Forelimb muscle (tissue), 1 donor: ENCODE measurements around the gene SUPT20H. TPM values are rescaled to one million over a fixed set of nuclear protein-coding genes. Genes with fewer than 3 reads are reported as not detected.
"Not testable (repeated sequence)": the region's sequence is repeated elsewhere in the genome, so short reads cannot be mapped to it uniquely, and the experiment has no call there.

ENCODE experiments used
- DNase-seq: peaks from one replicate; pipeline ENCODE4 v3.0.0-alpha.2; 2013; ENCODE audit warnings: low read depth
- polyA plus RNA-seq: library from polyadenylated mRNA; unstranded; fragments of 120-200 nt; gene quantifications from one replicate; pipeline ENCODE4 v1.2.1, GENCODE V29; 2013; ENCODE audit not compliant: insufficient read length

The SUPT20H gene
- polyA plus RNA-seq, 1 donor, result 58.2 TPM

GRCh38 chr13:37069597-37070103 is 10.2 kb upstream of the SUPT20H start:
- DNase-seq, result no peak

- no peak for DNase-seq
Measured at GRCh38 chr13:37068962-37069361, 9.5 kb upstream of the SUPT20H start.

- DNase-seq, result no peak
Measured at GRCh38 chr13:37067874-37068273, 8.4 kb upstream of the SUPT20H start.

- no peak for DNase-seq
Measured at GRCh38 chr13:37065890-37066526, 6.5 kb upstream of the SUPT20H start.

- DNase-seq, result no peak
Measured at GRCh38 chr13:37059848-37060192, 332 bp upstream of the SUPT20H start.

- not testable (repeated sequence) for DNase-seq
Measured at GRCh38 chr13:37056228-37056627, 3.3 kb downstream of the SUPT20H start.

GRCh38 chr13:37053111-37053510 is 6.4 kb downstream of the SUPT20H start:
- DNase-seq, result not testable (repeated sequence)

GRCh38 chr13:37049810-37050209 is 9.7 kb downstream of the SUPT20H start:
- DNase-seq, result no peak

GRCh38 chr13:37047846-37048245 is 11.6 kb downstream of the SUPT20H start:
- DNase-seq, result no peak

GRCh38 chr13:37047032-37047431 is 12.5 kb downstream of the SUPT20H start:
- no peak for DNase-seq

- no peak for DNase-seq
Measured at GRCh38 chr13:37046062-37046461, 13.4 kb downstream of the SUPT20H start.

GRCh38 chr13:37040789-37041188 is 18.7 kb downstream of the SUPT20H start:
- no peak for DNase-seq

- DNase-seq, result no peak
Measured at GRCh38 chr13:37039896-37040295, 19.6 kb downstream of the SUPT20H start.

GRCh38 chr13:37037241-37037640 is 22.2 kb downstream of the SUPT20H start:
- DNase-seq, result no peak

- DNase-seq, result no peak
Measured at GRCh38 chr13:37029617-37030016, 29.9 kb downstream of the SUPT20H start.

- DNase-seq, result no peak
Measured at GRCh38 chr13:37027639-37028038, 31.8 kb downstream of the SUPT20H start.

- no peak for DNase-seq
Measured at GRCh38 chr13:37026771-37027170, 32.7 kb downstream of the SUPT20H start.

- DNase-seq, result no peak
Measured at GRCh38 chr13:37023871-37024270, 35.6 kb downstream of the SUPT20H start.

- no peak for DNase-seq
Measured at GRCh38 chr13:37014609-37015008, 44.9 kb downstream of the SUPT20H start.

- DNase-seq, result no peak
Measured at GRCh38 chr13:37011788-37012187, 47.7 kb downstream of the SUPT20H start.

- DNase-seq, result no peak
Measured at GRCh38 chr13:37011002-37011401, 48.5 kb downstream of the SUPT20H start.

GRCh38 chr13:37010424-37010823 is 49.1 kb downstream of the SUPT20H start:
- DNase-seq, result no peak

GRCh38 chr13:37009692-37010091 is 49.8 kb downstream of the SUPT20H start:
- no peak for DNase-seq

- no peak for DNase-seq
Measured at GRCh38 chr13:37001921-37002250, 57.6 kb downstream of the SUPT20H start.
